Measurements from ENCODE around the gene SLC40A1.
"Not testable (repeated sequence)": the region's sequence is repeated elsewhere in the genome, so short reads cannot be mapped to it uniquely, and the experiment has no call there.

The SLC40A1 gene

GRCh38 chr2:189609853-189610252 lies 29.3 kb upstream of the SLC40A1 start:
- peak; percentile 60 for DNase-seq (ENCODE audit: low read depth)
- H3K4me3 ChIP-seq (replicated peaks; ENCODE audit: low read depth, low read length), result no peak overlapping the region
- TF ChIP-seq CTCF (IDR thresholded peaks at IDR 0.05; ENCODE audit: low read length, missing control alignments), result no peak

DNA sequence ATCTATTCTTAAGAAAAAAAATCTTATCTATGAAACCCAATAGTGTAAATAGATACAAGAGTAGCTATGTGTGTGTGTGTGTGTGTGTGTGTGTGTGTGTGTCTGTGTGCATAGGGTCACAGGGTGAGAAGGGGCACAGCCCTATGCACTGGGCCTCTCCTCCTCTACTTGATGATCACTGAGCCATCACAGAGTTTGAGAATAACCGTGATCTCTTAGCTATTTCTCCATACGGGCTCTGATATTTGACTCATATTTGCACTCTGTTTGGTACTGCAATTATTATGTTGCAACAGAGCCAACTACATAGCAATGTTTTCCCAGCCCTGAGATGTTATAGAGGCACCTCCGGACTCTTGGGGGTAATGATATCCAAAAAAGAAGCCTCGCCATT lies 28.8 kb upstream of the SLC40A1 start:
- no peak for TF ChIP-seq CTCF (IDR thresholded peaks at IDR 0.05; ENCODE audit: low read length, missing control alignments)
- DNase-seq (ENCODE audit: low read depth), result peak; percentile 72
- H3K4me3 ChIP-seq (replicated peaks; ENCODE audit: low read depth, low read length), result no peak overlapping the region

DNA sequence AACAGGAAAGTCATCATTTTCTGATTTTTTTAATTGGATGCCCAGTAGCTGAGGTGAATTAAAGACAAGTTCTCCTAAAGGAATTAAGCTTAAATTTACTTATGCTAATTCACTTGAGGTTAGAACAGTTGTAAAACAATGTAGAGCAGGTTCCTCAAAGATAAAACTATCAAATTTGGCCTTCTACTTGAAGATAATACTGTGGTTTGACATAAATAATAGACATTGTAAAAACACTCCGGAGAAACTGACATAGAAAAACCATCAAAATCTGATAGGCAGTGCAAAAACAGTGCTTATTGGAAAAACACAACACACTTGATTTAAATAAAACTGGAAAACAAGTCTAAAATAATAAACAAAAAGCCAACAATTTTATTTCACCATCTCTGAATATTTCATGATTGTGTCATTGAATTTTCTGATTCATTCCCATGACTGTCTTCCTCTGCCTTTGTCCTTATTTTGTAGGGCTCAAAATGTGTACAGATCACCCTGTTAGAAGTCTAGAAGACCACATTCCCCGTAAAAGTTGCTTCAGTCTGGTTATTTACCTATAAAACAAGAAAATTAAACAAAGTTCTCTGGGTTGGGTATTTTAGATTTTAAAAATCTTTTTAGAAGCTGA lies 28.3 kb upstream of the SLC40A1 start:
- no peak overlapping the region for H3K4me3 ChIP-seq (replicated peaks; ENCODE audit: low read depth, low read length)
- no peak for TF ChIP-seq CTCF (IDR thresholded peaks at IDR 0.05; ENCODE audit: low read length, missing control alignments)
- DNase-seq (ENCODE audit: low read depth), result peak; percentile 69

- no peak for DNase-seq (ENCODE audit: low read depth)
- H3K4me3 ChIP-seq (replicated peaks; ENCODE audit: low read depth, low read length), result no peak overlapping the region
- no peak for TF ChIP-seq CTCF (IDR thresholded peaks at IDR 0.05; ENCODE audit: low read length, missing control alignments)
Measured at GRCh38 chr2:189608170-189608569, 27.6 kb upstream of the SLC40A1 start.

GRCh38 chr2:189602233-189602632 lies 21.6 kb upstream of the SLC40A1 start:
- no peak overlapping the region for H3K4me3 ChIP-seq (replicated peaks; ENCODE audit: low read depth, low read length)
- TF ChIP-seq CTCF (IDR thresholded peaks at IDR 0.05; ENCODE audit: low read length, missing control alignments), result no peak
- no peak for DNase-seq (ENCODE audit: low read depth)

- not testable (repeated sequence) for H3K4me3 ChIP-seq (replicated peaks; ENCODE audit: low read depth, low read length); DNase-seq (ENCODE audit: low read depth)
Measured at GRCh38 chr2:189601652-189602051, 21.1 kb upstream of the SLC40A1 start.

GRCh38 chr2:189601043-189601442 lies 20.5 kb upstream of the SLC40A1 start:
- peak; percentile 31 for DNase-seq (ENCODE audit: low read depth)
- no peak for TF ChIP-seq CTCF (IDR thresholded peaks at IDR 0.05; ENCODE audit: low read length, missing control alignments)
- no peak overlapping the region for H3K4me3 ChIP-seq (replicated peaks; ENCODE audit: low read depth, low read length)

Measured in fibroblast of pulmonary artery (primary cell).